ENCODE results near the gene DRC7. TPM values are rescaled to one million over a fixed set of nuclear protein-coding genes. Genes with fewer than 3 reads are reported as not detected.

DRC7 gene
- polyA plus RNA-seq, 1 of the 3 experiments (the other 2 are of a cell fraction) = 0.58 TPM

GRCh38 chr16:57730771-57731730 lies 36.4 kb downstream of the DRC7 start:
- no peak for TF ChIP-seq PBX3 (IDR thresholded peaks at IDR 0.05)
- no peak for TF ChIP-seq RAD21 (IDR thresholded peaks at IDR 0.05; ENCODE audit: low read length)
- no peak for TF ChIP-seq POLR2AphosphoS5 (IDR thresholded peaks at IDR 0.05; ENCODE audit: low read depth, low read length)
- no peak for TF ChIP-seq MEF2A (IDR thresholded peaks at IDR 0.05; ENCODE audit: borderline replicate concordance, low read depth)
- TF ChIP-seq GABPA (IDR thresholded peaks at IDR 0.05; ENCODE audit: low read depth) = no peak
- no peak for TF ChIP-seq NFIC (IDR thresholded peaks at IDR 0.05; ENCODE audit: borderline replicate concordance)
- no peak for TF ChIP-seq ZBTB33 (IDR thresholded peaks at IDR 0.05; ENCODE audit: borderline replicate concordance, low read depth)
- no peak for TF ChIP-seq SIN3A (IDR thresholded peaks at IDR 0.05; ENCODE audit: borderline replicate concordance, low read depth, low read length)
- TF ChIP-seq TAF1 (IDR thresholded peaks at IDR 0.05; ENCODE audit: borderline replicate concordance, low read depth, low read length) = no peak
- no peak for TF ChIP-seq YY1 (IDR thresholded peaks at IDR 0.05; ENCODE audit: low read depth)
- TF ChIP-seq FOXM1 (IDR thresholded peaks at IDR 0.05; ENCODE audit: low read depth) = no peak
- TF ChIP-seq RCOR1 (IDR thresholded peaks at IDR 0.05; ENCODE audit: low read length) = no peak
- TF ChIP-seq SMC3 (IDR thresholded peaks at IDR 0.05; ENCODE audit: low read depth, low read length) = no peak
- no peak for TF ChIP-seq REST (IDR thresholded peaks at IDR 0.05; ENCODE audit: low read depth, low read length)
- Histone ChIP-seq H2AFZ (ENCODE audit: low read depth) (no peak overlapping the region), H3K9ac (no peak overlapping the region), H3K79me2 (ENCODE audit: insufficient read depth) (peaks cover 9% of the 10 kb centered on the region; the same call in 1 of the 2 replicates), H3K4me3 (ENCODE audit: low read depth in 2 of 2, low read length in 1 of 2) (no peak overlapping the region), H3K36me3 (replicated peaks in 1 of 2; ENCODE audit: control insufficient read depth in 1 of 2, insufficient read depth in 2 of 2, low read length in 1 of 2) (no peaks in the 10 kb centered on the region), H3K27me3 (ENCODE audit: insufficient read depth) (no peaks in the 10 kb centered on the region; the same call in 1 of the 2 replicates), H3F3A (replicated peaks; ENCODE audit: insufficient read depth) (peaks cover 5% of the 10 kb centered on the region), H3K4me1 (ENCODE audit: control insufficient read depth in 1 of 2, insufficient read depth in 2 of 2, low read depth in 1 of 2, low read length in 1 of 2) (no peaks in the 10 kb centered on the region; a peak in 1 of 4 replicates), H3K27ac (ENCODE audit: low read depth in 2 of 2, low read length in 1 of 2) (no peak overlapping the region), H3K9me2 (no peaks in the 10 kb centered on the region), H4K20me1 (ENCODE audit: insufficient read depth) (no peaks in the 10 kb centered on the region), H3K4me2 (no peak overlapping the region), H3K9me3 (no peaks in the 10 kb centered on the region)
- POLR2A ChIA-PET = no interaction called here
- no peak for DNase-seq
- CTCF ChIA-PET = interaction anchor here (0.7 to 1.2 kb wide), 2 partner anchors 66 to 155 kb away, joined by 3 read pairs; no protein-coding TSS in a partner anchor
- 68% methylated on average over 11 of the region's 13 CpGs for WGBS (ENCODE audit: low lambda C conversion rate)
